Activated gamma-delta T cell treated with anti-CD3 and anti-CD28 coated beads, Interleukin-2, amount 50 U/mL, for 16 hours (primary cell): ENCODE results near the gene NBPF3.
"Not testable (repeated sequence)": the region's sequence is repeated elsewhere in the genome, so short reads cannot be mapped to it uniquely, and the experiment has no call there.

Experiments
- DNase-seq: peaks from one replicate; pipeline ENCODE4 v3.0.0-alpha.2; 2020; ENCODE audit warnings: low read depth

NBPF3 gene

GRCh38 chr1:21439721-21440629, at the start of gene NBPF3:
Gene NBPF3, plus strand, starts transcription at chr1:21440137. Its CDS starts 4,950 bp downstream, at chr1:21445087.
- peak; percentile 82 for DNase-seq

DNA sequence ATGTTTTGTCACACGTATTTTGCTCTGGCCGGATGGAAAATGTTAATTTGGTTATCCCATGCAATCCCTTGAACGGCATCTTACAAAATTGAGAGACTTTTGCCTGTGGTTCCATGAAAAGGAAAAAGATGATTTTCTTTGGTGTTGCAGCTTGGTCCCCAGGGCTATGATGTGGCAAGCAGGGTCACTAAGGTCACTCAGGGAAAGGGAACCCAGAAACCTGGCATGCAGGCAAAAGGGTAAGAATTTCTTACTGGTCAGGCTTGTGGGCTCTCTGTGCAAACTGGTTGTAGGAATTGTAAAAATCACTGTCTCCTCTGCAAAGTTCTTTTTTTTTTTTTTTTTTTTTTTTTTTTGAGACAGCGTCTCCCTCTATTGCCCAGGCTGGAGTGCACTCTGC, 48.4 kb upstream of the NBPF3 start:
- DNase-seq: no peak

GRCh38 chr1:21392587-21393263, 47.2 kb upstream of the NBPF3 start:
- DNase-seq: no peak

DNA sequence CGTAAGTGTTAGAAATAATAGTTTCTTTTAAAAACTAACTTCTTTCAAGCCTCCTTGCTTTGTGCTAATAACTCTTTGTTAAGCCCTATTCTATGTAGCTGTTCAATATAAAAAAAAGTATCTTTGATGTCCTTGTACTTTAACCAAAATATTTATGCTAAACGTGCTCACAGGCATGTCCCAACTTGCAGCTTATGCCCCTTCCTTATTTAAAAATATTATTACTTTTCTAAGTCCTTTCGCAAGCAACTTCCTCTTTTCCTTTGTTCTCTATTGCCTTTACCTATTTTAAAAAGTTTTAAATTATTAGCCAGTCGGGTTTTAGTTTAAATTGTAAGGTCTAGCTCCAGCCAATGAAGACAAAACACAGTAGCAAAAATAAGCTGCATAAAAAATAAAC, 43.4 kb upstream of the NBPF3 start:
- no peak for DNase-seq

DNA sequence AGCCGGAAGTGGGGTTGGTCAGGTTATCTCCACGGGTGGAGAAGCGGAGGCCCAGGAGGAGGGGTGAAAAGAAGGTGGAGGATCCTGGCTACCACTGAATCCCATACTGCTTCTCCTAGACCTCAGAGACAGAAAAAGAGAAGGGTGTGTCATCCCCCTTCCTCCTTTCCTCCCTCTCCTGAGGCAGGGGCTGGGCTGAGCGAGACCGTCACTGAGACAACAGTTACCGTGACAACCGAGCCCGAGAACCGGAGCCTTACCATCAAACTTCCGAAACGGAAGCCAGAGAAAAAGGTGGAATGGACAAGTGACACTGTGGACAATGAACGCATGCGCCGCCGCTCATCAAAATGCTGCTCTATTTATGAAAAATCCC, 42.1 kb upstream of the NBPF3 start:
- DNase-seq: no peak

- DNase-seq: not testable (repeated sequence)
These were observed 38.1 kb upstream of the NBPF3 start for GRCh38 chr1:21401726-21402346.

DNA sequence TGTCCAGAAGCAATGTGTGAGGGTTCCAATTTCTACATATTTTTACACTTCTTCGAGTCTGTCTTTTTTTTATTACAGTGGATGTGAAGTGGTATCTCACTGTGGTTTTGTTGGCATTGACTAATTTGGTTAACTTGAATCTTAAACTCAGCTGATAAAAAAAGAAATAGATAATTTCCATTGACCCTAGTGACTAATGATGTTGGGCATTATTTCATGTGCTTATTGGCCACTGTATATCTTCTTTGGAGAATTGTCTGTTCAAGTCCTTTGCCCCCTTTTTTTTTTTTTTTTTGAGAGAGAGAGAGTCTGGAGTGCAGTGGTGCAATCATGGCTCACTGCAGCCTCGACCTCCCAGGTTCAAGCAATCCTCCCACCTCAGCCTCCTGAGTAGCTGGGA, 33.3 kb upstream of the NBPF3 start:
- DNase-seq: no peak

GRCh38 chr1:21409897-21410296, 30.0 kb upstream of the NBPF3 start:
- DNase-seq: not testable (repeated sequence)

DNA sequence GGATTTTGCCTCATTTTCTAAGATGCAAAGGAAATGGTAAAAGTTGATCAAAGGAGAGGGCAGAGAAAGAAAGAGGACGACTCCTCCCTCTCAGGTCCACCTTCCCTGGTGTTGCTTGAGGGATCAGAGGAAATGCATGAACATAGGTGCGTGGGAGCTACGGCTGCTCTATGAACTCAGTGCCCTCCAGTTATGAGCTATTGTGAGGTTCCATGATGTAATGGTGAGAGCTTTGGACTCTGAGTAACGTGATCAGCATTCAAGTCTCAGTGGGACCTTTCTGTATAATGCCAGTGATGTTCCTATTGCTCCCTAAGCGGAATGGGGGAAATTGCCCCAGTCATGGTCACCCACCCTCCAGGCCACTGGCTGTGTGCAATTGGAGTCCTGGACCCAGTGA, 25.9 kb upstream of the NBPF3 start:
- no peak for DNase-seq

DNA sequence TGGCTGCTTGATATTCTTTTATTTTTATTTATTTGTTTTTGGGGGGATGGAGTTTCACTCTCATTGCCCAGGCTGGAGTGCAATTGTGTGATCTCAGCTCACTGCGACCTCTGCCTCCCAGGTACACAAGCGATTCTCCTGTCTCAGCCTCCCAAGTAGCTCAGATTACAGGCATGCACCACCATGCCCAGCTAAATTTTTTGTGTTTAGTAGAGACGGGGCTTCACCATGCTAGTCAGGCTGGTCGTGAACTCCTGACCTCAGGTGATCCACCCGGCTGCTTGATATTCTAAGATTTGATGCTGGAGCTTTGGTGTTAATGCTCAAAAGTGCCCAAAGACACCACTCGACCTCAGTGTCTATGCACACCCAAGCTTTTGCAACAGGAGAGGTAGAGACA, 19.6 kb upstream of the NBPF3 start:
- not testable (repeated sequence) for DNase-seq

GRCh38 chr1:21421307-21421706, 18.6 kb upstream of the NBPF3 start:
- not testable (repeated sequence) for DNase-seq

GRCh38 chr1:21427798-21428480, 12.0 kb upstream of the NBPF3 start:
- DNase-seq: not testable (repeated sequence)

GRCh38 chr1:21428481-21429073, 11.4 kb upstream of the NBPF3 start:
- not testable (repeated sequence) for DNase-seq

DNA sequence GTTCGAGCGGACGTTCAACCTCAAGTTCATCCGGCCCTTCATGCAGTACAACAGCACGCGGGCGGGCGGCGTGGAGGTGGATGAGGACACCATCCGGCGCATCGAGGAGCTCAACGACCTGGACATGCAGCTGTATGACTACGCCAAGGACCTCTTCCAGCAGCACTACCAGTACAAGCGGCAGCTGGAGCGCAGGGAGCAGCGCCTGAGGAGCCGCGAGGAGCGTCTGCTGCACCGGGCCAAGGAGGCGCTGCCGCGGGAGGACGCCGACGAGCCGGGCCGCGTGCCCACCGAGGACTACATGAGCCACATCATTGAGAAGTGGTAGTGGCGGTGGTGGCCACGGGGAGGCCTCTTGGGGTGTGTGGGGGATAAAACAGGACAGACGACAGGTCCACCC, 10.7 kb upstream of the NBPF3 start:
- not testable (repeated sequence) for DNase-seq

DNA sequence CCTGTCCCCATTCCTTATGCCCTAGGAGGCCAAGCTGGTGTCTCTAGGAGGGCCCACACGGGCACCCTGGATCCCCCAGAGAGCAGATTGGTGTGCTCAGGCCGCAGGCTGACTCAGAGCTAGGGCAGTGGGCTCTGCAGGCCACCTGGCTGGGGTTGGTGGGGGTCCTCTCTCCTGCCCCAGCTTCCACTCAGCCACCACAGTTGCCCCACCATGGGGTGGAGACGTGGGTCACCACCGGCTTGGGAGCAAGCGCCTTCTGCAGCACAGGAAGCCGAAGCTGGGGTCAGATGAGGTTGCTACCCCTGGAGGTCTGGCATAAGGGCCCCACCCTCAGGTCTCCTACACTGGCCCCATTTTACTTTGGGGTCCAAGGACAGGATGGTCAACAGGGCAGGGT, 9.1 kb upstream of the NBPF3 start:
- DNase-seq: not testable (repeated sequence)

DNA sequence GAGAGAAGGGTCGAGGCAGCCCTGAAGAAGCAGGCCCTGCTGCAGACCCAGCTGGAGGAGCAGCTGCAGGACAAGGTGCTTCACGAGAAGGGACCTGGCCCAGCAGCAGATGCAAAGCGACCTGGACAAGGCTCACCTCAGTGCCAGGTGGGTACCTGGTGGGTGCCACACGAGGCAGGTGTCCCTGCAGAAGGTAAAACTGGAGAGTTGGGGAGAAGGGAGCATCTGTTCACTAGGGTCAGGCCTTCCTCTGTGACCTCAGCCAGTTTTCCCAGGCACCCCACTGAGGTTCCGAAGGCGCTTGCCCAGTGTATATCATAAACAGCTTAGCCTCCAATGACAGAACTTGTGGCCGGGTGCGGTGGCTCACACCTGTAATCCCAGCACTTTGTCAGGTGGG, 5.5 kb upstream of the NBPF3 start:
- no peak for DNase-seq

DNA sequence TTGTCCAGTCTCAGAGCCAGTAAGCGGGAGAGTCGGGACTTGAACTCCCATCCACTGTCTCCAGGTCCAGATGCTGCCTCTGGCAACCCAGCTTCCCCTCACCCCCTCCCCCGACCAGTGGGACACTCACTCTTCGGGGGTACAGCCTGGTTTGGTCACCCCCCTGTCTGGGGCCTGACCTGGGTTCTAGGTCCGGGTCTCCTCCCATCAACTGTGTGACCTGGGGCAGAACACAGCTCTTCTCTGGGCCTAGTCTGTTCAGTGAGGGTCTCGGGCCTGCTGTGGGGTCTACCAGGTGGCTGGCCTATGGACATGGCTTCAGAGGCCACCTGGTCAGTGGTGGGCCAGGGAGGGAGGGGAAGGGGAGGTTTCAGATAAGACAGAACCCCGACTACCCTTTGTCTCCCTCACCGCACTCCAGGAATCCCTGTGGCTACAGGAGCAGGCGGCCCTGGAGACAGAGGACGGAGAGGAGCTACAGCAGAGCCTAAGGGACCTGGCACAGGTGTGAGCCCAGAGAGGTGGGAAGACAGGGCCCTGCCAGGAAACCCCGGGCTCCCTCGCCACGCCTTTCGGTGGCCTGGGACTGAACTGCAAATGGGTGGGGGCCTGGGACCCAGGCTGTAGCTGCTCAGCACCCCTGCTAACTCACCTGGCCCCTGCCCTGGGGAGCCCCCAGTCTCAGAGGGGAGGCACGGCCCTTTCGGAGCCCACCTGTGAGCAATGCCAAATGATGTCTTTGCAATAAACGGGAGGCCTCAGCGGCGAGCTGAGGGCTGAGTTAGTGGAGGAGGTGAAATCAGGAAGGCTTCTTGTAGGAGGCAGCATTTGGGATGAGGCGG, 4.1 kb upstream of the NBPF3 start:
- DNase-seq: no peak

DNA sequence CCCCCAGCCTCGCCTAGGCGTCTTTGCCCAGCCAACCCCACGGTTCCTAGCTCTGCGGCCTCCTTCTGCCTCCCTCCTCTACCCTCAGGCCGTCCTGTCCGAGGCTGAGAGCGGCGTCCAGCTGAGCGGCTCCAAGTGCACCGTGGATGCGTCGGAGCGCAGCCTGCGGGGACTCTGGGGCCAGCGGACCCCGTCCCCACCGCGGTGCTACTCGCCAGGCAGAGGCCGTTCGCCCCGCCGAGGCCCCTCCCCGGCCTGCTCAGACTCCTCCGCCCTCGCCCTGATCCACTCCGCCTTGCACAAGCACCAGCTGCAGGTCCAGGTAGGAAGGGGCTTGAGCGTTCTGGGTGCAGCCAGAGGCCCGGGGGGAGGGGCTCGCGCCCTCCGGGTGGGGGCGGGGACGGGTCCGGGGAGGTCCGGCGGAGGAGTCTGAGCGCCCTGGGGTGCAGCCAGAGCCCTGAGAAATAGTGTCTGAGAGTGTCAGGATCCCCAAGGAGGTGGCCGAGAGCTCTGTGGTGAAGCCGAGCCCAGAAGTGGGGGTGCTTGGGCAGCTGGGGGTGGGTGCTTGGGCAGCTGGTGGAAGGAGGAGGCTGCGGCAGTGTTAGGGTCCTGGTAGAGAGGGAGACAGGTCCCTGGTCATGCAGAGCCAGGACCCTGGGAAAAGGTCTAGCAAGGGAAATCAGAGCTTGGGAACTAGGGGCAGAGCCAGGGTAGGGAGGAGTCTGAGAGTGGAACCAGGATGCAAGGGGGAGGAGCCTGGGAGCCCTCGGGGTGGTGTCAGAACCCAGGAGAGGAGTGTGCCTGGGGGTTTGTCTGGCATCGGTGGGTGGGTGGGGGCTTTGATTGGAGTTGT, 3.2 kb upstream of the NBPF3 start:
- no peak for DNase-seq

DNA sequence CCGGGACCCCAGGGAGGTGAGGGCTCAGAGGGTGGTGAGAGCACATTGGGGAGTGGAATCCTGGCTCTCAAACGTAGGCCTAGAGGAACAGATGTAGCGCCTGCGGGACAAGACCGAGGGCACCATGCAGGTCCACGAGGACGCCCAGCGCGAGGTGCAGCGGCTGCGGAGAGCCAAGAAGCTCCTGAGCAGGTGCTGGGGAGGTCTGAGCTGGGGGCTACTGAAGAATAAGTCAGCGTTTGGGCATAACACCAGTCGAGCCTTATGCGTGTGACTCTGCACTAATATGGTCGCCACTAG, 2.6 kb upstream of the NBPF3 start:
- no peak for DNase-seq

GRCh38 chr1:21438646-21439312, 1.2 kb upstream of the NBPF3 start:
- not testable (repeated sequence) for DNase-seq
